Tracheal epithelial cell (primary cell): Measurements from ENCODE around the gene RAVER1. TPM values are rescaled to one million over a fixed set of nuclear protein-coding genes. Genes with fewer than 3 reads are reported as not detected.

Experiments used
- total RNA-seq: library from RNA; depleted of rRNA; stranded (reverse); fragments of >200 nt; gene quantifications from 2 replicates; pipeline ENCODE4 v1.2.1, GENCODE V29; 2014

Gene RAVER1
- 7.7 and 8.5 TPM in 2 replicates for total RNA-seq

GRCh38 chr19:10332965-10333757, at the start of gene RAVER1:
RAVER1 (minus strand) TSS chr19:10333529; CDS start chr19:10333507, 22 bp downstream.

GRCh38 chr19:10380313-10381102, 47.2 kb upstream of the RAVER1 start, which contains the start of gene TYK2:
TYK2 (minus strand) TSS chr19:10380572; CDS start chr19:10378406, 2,166 bp downstream.

GRCh38 chr19:10339380-10339960, 6.1 kb upstream of the RAVER1 start, which contains the start of gene ICAM3:
ICAM3 (minus strand) TSS chr19:10339624; CDS start chr19:10339614, 10 bp downstream.

GRCh38 chr19:10315335-10316214, 17.8 kb downstream of the RAVER1 start, which contains the start of gene FDX2:
FDX2 (minus strand) TSS chr19:10316015; CDS start chr19:10315996, 19 bp downstream.

GRCh38 chr19:10309423-10309822, 23.9 kb downstream of the RAVER1 start, which contains the start of gene ZGLP1:
ZGLP1 (minus strand) TSS chr19:10309815.

GRCh38 chr19:10289836-10290356, 43.4 kb downstream of the RAVER1 start, which contains the start of gene ICAM5:
ICAM5 (plus strand) TSS chr19:10289952; CDS start chr19:10290044, 92 bp downstream.

GRCh38 chr19:10286803-10287737, 46.3 kb downstream of the RAVER1 start, which contains the start of gene ICAM4:
ICAM4 (plus strand) TSS chr19:10286955; CDS start chr19:10287013, 58 bp downstream.

GRCh38 chr19:10270616-10271394, 62.5 kb downstream of the RAVER1 start, which contains the start of gene ICAM1:
ICAM1 (plus strand) TSS chr19:10271120; CDS start chr19:10271160, 40 bp downstream.

Other genes with a start within 250 kb of the RAVER1 start
- gene SHFL, start 247.2 kb downstream of the RAVER1 start, total RNA-seq: 4.5 and 15.2 TPM in 2 replicates
- not detected in 2 replicates for gene ANGPTL6, start 230.9 kb downstream of the RAVER1 start, total RNA-seq
- gene PPAN, start 227.2 kb downstream of the RAVER1 start, total RNA-seq: 27.3 and 48.0 TPM in 2 replicates
- gene P2RY11, start 221.8 kb downstream of the RAVER1 start, total RNA-seq: 1.7 and 1.9 TPM in 2 replicates
- gene EIF3G, start 213.6 kb downstream of the RAVER1 start, total RNA-seq: 301 and 383 TPM in 2 replicates
- 12.8 and 19.3 TPM in 2 replicates for gene DNMT1, start 138.6 kb downstream of the RAVER1 start, total RNA-seq
- gene S1PR2, start 102.2 kb downstream of the RAVER1 start, total RNA-seq: 1.1 and 2.7 TPM in 2 replicates
- 29.2 and 30.1 TPM in 2 replicates for gene MRPL4, start 81.3 kb downstream of the RAVER1 start, total RNA-seq
- gene ICAM1, start 62.4 kb downstream of the RAVER1 start, total RNA-seq: 5.5 and 40.5 TPM in 2 replicates
- 32.3 and 40.3 TPM in 2 replicates for gene ICAM4, start 46.6 kb downstream of the RAVER1 start, total RNA-seq
- gene ICAM5, start 43.6 kb downstream of the RAVER1 start, total RNA-seq: 13.2 and 32.0 TPM in 2 replicates
- 0.21 and 0.48 TPM in 2 replicates for gene ZGLP1, start 23.7 kb downstream of the RAVER1 start, total RNA-seq
- gene FDX2, start 17.5 kb downstream of the RAVER1 start, total RNA-seq: 23.6 and 28.6 TPM in 2 replicates
- gene ICAM3, start 6.1 kb upstream of the RAVER1 start, total RNA-seq: 3.4 and 4.1 TPM in 2 replicates
- gene TYK2, start 47.0 kb upstream of the RAVER1 start, total RNA-seq: 34.5 and 70.8 TPM in 2 replicates
- 100 and 206 TPM in 2 replicates for gene CDC37, start 70.0 kb upstream of the RAVER1 start, total RNA-seq
- gene PDE4A, start 87.0 kb upstream of the RAVER1 start, total RNA-seq: 0.48 and 0.64 TPM in 2 replicates
- 56.4 and 81.0 TPM in 2 replicates for gene KEAP1, start 169.8 kb upstream of the RAVER1 start, total RNA-seq
- 10.4 and 25.6 TPM in 2 replicates for gene S1PR5, start 183.9 kb upstream of the RAVER1 start, total RNA-seq
- 30.1 and 58.4 TPM in 2 replicates for gene ATG4D, start 210.4 kb upstream of the RAVER1 start, total RNA-seq
- gene KRI1, start 232.5 kb upstream of the RAVER1 start, total RNA-seq: 3.9 and 5.8 TPM in 2 replicates
- gene CDKN2D, start 235.4 kb upstream of the RAVER1 start, total RNA-seq: 8.4 and 12.8 TPM in 2 replicates